Fibroblast of pulmonary artery (primary cell): Measurements from ENCODE around the gene GLIPR2.

Source experiments
- DNase-seq: peaks from one replicate; pipeline ENCODE4 v3.0.0-alpha.2; 2010; ENCODE audit warnings: low read depth
- H3K4me3 ChIP-seq: replicated peaks from 2 replicates; pipeline ENCODE4 v1.5.1; 2011; ENCODE audit warnings: low read depth, mild to moderate bottlenecking, control low read depth, low read length, moderate library complexity
- CTCF ChIP-seq: IDR thresholded peaks from 2 replicates; pipeline ENCODE4 v1.5.1; 2011; ENCODE audit warnings: mild to moderate bottlenecking, control low read depth, low read length, inconsistent platforms; ENCODE audit errors: missing control alignments

GLIPR2 gene

DNA sequence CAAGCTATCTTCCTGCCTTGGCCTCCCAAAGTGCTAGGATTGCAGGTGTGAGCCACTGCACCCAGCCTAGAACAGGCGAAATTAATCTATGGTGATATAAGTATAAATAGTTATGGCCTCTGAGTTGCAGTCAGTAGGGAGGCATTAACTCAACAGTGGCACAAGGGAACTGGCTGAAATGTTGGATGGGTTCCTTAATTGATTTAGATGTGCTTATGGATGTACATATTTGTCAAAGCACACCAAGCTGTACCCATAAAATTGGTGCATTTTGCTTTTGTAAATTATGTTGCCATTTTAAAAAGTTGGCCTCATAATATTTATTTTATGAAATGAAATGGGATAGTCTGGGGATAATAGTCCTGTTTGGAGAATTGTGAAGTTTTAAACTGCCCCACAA is 36.8 kb upstream of the GLIPR2 start:
- TF ChIP-seq CTCF = no peak
- no peak overlapping the region for H3K4me3 ChIP-seq
- no peak for DNase-seq

DNA sequence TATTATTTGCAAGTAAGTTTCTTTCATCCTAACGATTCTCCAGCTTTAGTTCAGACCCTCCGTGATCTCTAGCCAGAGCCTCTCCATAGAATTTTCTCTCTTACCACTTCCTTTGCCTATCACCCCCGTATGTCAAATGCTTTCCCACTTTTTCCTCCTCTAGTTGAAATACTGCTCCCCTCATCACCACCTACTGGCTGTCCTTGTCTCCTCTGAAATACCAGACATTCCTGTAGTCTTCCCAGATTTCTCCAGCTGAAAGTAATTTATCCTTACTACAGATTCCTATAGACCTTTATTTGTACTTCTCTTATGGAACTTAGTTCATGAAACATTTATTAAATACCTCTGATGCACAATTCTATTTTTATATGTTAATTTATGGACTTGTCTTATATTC is 36.0 kb upstream of the GLIPR2 start:
- DNase-seq = peak; percentile 37
- TF ChIP-seq CTCF = peak; percentile 19
- H3K4me3 ChIP-seq = no peak overlapping the region

DNA sequence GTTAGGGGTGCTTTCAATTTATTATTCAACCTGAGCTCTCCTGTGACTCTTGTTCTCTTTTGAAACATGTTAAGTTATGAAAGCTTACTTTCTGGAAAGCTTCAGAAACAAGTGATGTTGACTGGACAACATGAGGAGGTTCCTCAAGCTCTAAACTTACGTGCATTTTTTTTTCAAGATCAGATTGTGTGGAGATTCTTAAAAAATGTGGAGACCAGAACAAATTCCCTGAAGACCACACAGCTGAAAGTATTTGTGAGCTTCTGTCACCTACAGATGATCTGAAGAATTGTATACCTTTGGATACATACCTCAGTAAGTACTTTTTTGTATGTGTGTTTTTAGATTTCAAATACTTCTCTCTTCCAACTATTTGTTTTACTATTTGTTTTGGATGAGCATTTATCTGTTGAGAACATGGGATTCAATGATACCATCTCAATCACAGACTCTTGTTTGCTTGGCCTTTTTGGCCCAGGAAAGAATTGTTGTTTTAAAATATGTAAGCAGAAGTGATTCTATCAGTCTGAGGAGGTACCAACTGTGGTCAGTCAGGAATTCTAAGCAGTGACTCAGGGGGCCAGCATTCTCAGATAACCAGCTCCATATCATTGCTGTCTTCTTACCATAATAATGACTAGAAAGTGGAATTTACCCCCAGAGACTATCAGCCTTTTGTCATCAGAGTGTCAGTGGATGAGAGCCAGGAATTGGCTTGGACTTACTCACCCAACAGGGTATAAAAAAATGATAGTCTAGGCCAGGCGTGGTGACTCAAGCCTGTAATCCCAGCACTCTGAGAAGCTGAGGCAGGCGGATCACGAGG is 34.4 kb upstream of the GLIPR2 start:
- no peak for TF ChIP-seq CTCF
- peak; percentile 97 for DNase-seq
- no peak overlapping the region for H3K4me3 ChIP-seq

DNA sequence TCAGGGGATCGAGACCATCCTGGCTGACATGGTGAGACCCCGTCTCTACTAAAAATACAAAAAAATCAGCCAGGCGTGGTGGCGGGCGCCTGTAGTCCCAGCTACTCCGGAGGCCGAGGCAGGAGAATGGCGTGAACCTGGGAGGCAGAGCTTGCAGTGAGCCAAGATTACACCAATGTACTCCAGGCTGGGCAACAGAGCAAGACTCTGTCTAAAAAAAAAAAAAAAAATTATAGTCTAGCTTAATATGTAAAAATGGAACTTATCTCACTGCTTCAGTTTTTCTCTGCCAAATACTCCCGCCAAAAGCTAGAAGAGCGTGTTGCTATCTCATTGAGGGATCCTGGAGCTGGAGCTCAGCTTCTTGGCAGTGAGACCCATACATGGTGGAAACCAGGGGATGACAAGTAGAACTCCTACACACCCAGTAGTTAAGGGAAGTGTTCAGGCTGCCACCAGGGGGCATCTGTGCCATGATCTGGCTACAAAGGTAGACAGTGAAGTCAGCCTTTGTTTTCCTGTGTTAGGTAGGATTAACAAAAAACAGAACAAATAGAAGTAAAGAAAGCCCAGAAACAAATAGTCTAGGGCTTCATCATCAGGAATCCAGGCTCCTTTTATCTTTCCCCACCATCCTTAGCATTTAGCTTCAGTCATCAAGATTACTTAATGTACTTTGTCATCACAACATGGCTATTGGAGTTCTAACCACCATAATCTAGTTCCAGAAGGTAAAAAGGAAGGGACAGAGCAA is 33.6 kb upstream of the GLIPR2 start:
- peak; percentile 89 for DNase-seq
- H3K4me3 ChIP-seq = no peak overlapping the region
- peak; percentile 79 for TF ChIP-seq CTCF

- no peak for TF ChIP-seq CTCF
- H3K4me3 ChIP-seq = no peak overlapping the region
- DNase-seq = no peak
Measured at GRCh38 chr9:36109071-36109470, 27.5 kb upstream of the GLIPR2 start.

DNA sequence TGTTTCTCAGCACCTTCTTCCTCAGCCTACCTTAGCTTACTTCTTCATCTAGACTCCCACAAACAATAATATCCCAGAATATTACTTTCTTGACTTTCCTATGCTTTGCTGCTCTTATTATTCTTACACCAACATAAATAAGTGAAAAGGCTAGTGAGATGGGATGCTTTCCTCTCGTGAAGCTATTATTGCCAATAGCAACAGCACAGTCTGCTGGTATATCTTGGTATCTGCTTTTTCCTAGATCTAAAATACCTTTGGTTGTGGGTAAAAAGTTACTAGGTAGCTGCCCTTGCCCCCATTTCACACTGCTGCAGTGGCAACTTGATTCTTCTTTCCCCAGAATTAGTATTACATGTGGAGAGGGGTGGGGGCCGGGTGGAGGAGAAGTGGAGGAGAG is 26.1 kb upstream of the GLIPR2 start:
- no peak overlapping the region for H3K4me3 ChIP-seq
- no peak for DNase-seq
- TF ChIP-seq CTCF = peak; percentile 29

DNA sequence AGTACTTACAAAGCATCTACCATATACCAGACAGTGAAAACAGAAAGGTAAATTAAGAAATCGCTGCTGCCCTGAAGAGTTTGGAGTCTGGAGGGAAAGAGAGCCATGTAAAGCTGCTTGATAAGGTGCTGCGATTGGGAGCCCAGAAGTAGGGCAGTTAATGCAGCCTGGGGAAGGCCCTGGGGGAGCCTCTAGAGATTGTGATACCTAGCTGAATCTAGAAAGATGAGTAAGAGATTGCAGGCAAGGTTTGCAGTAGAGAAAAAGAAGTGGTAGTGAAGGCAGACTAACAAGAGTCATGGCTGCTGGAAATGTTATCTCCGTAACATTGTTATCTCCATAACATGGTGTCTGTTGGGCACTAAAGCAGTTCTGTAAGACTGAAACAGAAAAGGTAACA is 24.0 kb upstream of the GLIPR2 start:
- H3K4me3 ChIP-seq = no peak overlapping the region
- no peak for DNase-seq
- no peak for TF ChIP-seq CTCF
